ENCODE measurements around the gene ZNF200. TPM values are rescaled to one million over a fixed set of nuclear protein-coding genes. Genes with fewer than 3 reads are reported as not detected.

The ZNF200 gene
- total and polyA plus RNA-seq, 4 donors = 4.3 to 7.8 (median 6.4) TPM

GRCh38 chr16:3235856-3236669 lies 1.1 kb upstream of the ZNF200 start:
- Histone ChIP-seq H3K27me3 (ENCODE audit: control insufficient read depth in 3 of 3, insufficient read depth in 3 of 3, low read length in 2 of 3) (peaks cover 0 to 5% (median 0%) of the 10 kb centered on the region in 3 donors), H3K9ac (ENCODE audit: insufficient read depth in 1 of 2, low read length in 2 of 2) (no peak overlapping the region), H3K4me3 (no peak overlapping the region), H3K9me3 (ENCODE audit: control insufficient read depth in 4 of 4, insufficient read depth in 3 of 4, low read length in 3 of 4) (peaks cover 0 to 5% (median 4%) of the 10 kb centered on the region in 4 donors), H3K4me1 (ENCODE audit: control insufficient read depth in 5 of 5, insufficient read depth in 5 of 5, low read length in 5 of 5) (peaks cover 0 to 9% (median 6%) of the 10 kb centered on the region in 5 donors), H3K27ac (ENCODE audit: low read depth in 1 of 2, low read length in 1 of 2) (no peak overlapping the region), H3K36me3 (ENCODE audit: control insufficient read depth in 4 of 4, insufficient read depth in 4 of 4, low read length in 4 of 4) (peaks cover 8 to 23% (median 19%) of the 10 kb centered on the region in 4 donors)
- no peak for ATAC-seq (ENCODE audit: insufficient read depth, low FRiP score)
- TF ChIP-seq CTCF (IDR thresholded peaks at IDR 0.05; ENCODE audit: control extremely low read depth, extremely low read depth) = no peak
- DNase-seq = no peak
- 78 to 85% methylated on average over 29 of the region's 29 CpGs for WGBS, 2 donors

- Histone ChIP-seq H3K27ac (ENCODE audit: low read depth in 1 of 2, low read length in 1 of 2) (peak overlapping the region; percentile 91 to 98), H3K4me1 (ENCODE audit: control insufficient read depth in 5 of 5, insufficient read depth in 5 of 5, low read length in 5 of 5) (peaks cover 0 to 9% (median 6%) of the 10 kb centered on the region in 5 donors), H3K4me3 (peak overlapping the region; percentile 82), H3K9me3 (ENCODE audit: control insufficient read depth in 4 of 4, insufficient read depth in 3 of 4, low read length in 3 of 4) (peaks cover 3 to 16% (median 7%) of the 10 kb centered on the region in 4 donors), H3K36me3 (ENCODE audit: control insufficient read depth in 4 of 4, insufficient read depth in 4 of 4, low read length in 4 of 4) (peaks cover 10 to 31% (median 30%) of the 10 kb centered on the region in 4 donors), H3K27me3 (ENCODE audit: control insufficient read depth in 3 of 3, insufficient read depth in 3 of 3, low read length in 2 of 3) (no peaks in the 10 kb centered on the region), H3K9ac (ENCODE audit: insufficient read depth in 1 of 2, low read length in 2 of 2) (peak overlapping the region; percentile 67 to 90)
- WGBS, 2 donors = 0 to 3% methylated on average over 18 of the region's 18 CpGs
- DNase-seq = no peak
- no peak for TF ChIP-seq CTCF (IDR thresholded peaks at IDR 0.05; ENCODE audit: control extremely low read depth, extremely low read depth)
- peak; percentile 25 for ATAC-seq (ENCODE audit: insufficient read depth, low FRiP score)
Observed at GRCh38 chr16:3234543-3234856, 458 bp downstream of the ZNF200 start.

GRCh38 chr16:3223913-3224515 lies 10.9 kb downstream of the ZNF200 start:
- TF ChIP-seq CTCF (IDR thresholded peaks at IDR 0.05; ENCODE audit: control extremely low read depth, extremely low read depth) = no peak
- Histone ChIP-seq H3K9me3 (ENCODE audit: control insufficient read depth in 4 of 4, insufficient read depth in 3 of 4, low read length in 3 of 4) (peaks cover 26 to 54% (median 38%) of the 10 kb centered on the region in 4 donors), H3K4me3 (no peak overlapping the region), H3K9ac (ENCODE audit: insufficient read depth in 1 of 2, low read length in 2 of 2) (no peak overlapping the region), H3K4me1 (ENCODE audit: control insufficient read depth in 5 of 5, insufficient read depth in 5 of 5, low read length in 5 of 5) (no peaks in the 10 kb centered on the region), H3K27me3 (ENCODE audit: control insufficient read depth in 3 of 3, insufficient read depth in 3 of 3, low read length in 2 of 3) (no peaks in the 10 kb centered on the region), H3K27ac (ENCODE audit: low read depth in 1 of 2, low read length in 1 of 2) (no peak overlapping the region), H3K36me3 (ENCODE audit: control insufficient read depth in 4 of 4, insufficient read depth in 4 of 4, low read length in 4 of 4) (peaks cover 10 to 57% (median 46%) of the 10 kb centered on the region in 4 donors)
- DNase-seq = no peak
- WGBS, 2 donors = 98% methylated on average over 10 of the region's 10 CpGs
- ATAC-seq (ENCODE audit: insufficient read depth, low FRiP score) = no peak

Data from lung (tissue), 12 donors.